ENCODE data around the gene ASH1L.
"Not testable (repeated sequence)": the region's sequence is repeated elsewhere in the genome, so short reads cannot be mapped to it uniquely, and the experiment has no call there.

Gene ASH1L

DNA sequence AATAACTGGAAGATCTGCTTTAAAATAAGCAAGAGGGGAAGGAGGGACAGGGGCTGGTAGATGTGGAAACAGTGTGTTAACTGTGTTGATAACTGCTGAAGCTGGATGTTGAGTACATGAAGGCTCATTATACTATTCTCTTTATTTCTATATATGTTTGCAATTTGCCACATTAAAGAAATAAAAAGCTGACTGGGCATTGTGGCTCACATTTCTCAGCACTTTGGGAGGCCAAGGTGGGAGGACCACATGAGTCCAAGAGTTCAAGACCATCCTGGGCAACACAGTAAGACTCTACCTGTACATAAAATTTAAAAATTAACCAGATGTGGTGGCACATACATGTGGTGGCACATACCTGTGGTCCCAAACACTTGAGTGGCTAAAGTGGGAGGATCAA, 6.7 kb downstream of the ASH1L start:
- no peak for DNase-seq (ENCODE audit: low read depth)

DNA sequence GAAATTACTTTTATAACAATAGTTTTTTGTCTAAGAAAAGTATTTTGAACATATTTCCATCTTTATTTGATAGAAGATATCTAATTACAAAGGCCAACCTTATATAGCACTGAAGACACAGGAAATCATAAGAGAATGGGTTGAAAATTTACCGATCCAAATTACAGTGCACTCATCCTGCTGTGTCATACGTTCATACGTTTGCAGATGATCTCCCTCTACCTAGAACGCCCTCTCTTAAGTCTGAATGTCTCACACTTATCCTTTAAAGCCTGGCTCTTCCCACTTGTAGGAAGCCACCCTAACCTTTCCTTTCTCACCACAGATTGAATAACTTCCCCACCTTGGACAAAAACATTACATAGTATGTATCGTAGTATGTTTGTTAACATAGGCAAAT, 9.3 kb downstream of the ASH1L start:
- no peak for DNase-seq (ENCODE audit: low read depth)

DNA sequence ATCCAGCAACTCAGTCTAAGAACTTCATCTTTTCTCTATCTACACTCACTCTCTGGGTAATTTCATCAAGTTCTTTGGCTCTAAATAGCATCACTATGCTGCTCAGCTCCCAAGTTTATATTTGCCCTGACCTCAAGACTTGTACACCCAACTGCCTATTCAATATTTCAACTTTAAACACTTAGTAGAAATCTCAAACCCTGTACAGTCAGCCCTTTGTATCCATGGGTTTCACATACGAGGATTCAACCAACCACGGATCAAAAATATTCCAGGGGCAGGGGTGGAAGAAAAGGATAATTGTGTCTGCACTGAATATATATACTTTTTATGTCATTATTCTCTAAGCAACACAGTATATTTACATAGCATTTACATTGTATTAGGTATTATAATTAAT, 13.9 kb downstream of the ASH1L start:
- no peak for DNase-seq (ENCODE audit: low read depth)

DNA sequence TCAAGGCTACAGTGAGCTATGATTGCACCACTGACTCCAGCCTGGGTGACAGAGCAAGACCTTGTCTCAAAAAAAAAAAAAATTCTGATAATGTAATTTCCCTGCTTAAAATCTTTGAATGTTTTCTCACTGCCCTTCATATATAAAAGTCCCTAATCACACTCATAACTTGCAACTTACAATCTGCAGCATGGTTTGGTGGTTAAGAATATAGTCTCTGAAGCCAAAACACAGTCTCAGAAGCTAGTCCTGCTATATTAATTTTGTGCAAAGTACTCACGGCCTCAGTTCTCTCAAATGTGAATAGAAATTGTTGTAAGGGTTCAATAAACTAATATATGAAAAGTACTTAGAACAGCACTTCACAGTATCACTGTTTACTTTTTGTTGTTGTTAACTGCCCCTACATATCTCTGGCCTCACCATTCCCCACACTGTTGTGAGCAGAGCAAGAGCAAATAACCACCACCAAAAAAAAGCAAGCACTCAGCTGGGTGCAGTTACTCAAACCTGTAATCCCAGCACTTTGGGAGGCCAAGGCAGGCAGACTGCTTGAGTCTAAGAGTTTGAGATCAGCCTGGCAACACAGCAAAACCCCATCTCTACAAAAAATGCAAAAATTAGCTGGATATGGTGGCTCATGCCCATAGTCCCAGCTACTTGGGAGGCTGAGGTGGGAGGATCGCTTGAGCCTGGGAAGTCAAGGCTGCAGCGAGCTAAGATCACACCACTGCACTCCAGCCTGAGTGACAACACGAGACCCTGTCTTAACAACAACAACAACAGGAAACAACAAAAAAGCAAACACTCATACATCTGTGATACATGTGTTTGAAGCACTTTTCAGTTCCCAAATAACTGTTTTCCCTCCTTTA, 22.4 kb downstream of the ASH1L start:
- no peak for DNase-seq (ENCODE audit: low read depth)

DNA sequence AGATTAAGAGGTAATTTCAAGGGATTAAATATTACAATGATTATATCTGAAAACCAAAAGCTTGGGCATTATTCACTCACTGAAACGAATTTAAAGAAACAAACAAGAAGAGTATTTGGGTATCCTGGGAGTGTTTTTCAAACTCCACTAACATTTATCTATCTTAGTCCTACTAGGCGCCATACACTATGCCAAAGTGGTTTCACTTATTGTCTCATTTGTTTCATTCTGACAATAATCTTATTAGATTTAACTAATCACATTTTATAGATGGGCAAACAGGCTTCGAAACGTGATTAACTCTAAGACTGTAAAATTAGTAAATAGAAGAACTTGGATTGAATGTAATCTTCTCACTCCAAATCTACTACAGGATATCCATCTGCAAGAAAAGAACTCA, 25.4 kb downstream of the ASH1L start:
- DNase-seq (ENCODE audit: low read depth): no peak

DNA sequence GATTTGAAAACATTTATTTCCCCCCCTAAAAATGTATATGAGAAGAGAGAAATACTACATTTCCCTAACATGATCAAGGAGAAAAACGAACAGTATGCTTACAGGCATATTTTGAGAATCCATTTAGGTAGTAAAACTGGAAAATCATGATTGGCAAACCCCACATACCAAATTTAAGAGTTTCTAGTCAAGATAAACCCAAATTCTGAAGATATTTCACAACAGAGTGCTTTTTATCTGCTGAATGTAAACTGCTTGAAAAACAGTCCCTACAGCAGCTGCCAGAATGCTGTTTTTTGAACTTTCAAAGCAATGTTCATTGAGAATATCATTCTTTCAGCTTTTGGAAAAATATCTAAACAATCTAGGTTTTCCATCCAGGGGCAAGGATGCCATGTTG, 31.0 kb downstream of the ASH1L start:
- no peak for DNase-seq (ENCODE audit: low read depth)

DNA sequence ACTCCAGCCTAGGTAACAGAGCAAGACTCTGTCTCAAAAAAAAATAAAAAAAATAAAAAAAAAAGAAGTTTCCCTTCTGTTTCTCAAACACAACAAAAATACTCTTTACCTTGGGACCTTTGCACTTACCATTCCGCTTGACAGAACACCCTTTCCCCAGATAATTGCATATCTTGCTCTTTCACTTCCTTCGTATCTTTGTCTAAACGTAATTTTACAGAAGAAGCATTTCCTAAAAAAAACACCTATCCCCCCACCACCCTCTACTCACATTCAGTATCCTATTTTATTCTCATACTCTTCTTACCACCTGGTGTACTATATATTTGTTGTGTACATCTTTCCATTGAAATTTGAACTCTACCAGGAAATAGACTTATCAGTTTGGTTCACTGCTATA, 32.7 kb downstream of the ASH1L start:
- DNase-seq (ENCODE audit: low read depth): no peak

DNA sequence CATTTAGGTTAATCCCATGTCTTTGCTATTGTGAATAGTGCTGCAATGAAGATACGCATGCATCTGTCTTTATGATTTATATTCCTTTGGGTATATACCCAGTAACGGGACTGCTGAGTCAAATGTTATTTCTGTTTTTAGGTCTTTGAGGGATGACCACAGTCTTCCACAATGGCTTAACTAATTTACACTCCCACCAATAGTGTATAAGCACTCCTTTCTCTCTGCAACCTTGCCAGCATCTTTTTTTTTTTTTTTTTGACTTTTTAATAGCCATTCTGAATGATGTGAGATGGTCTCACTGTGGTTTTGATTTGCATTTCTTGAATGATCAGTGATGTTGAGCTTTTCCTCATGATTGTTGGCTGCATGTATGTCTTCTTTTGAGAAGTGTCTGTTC, 33.5 kb downstream of the ASH1L start:
- no peak for DNase-seq (ENCODE audit: low read depth)

DNA sequence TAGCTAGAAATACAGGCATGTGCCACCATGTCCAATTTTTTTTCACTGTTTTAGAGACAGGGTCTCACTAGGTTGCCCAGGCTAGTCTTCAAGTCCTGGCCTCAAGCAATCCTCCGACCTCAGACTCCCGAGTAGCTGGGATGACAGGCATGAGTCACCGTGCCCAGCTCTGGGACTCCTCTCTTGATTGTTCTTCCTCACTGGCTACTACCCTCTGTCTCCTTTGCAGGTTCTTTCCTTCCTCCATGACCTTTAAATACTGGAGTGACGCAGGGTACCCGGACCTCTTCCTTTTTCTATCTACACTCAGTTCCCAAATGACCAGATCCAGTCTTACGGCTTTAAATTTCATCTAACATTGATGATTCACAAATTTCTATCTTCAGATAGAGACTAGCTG, 34.9 kb downstream of the ASH1L start:
- DNase-seq (ENCODE audit: low read depth): no peak

DNA sequence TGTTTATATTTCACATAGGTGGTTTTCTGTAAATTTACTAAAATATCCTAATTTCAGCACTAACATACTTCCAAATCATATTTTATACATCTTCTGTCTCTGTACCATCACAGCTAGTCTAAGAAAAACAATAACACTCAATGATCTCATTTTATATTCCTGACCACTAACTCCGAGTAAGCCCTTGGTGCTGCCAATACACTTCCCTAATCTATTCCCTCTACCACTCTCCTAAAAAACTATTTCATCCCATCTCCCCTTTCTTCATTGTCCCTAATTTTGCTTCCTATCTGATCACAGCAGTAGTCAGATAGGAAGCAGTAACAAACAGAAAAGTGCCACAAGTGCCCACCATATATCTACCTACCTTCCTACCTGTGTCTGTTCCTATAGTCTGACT, 36.2 kb downstream of the ASH1L start:
- no peak for DNase-seq (ENCODE audit: low read depth)

DNA sequence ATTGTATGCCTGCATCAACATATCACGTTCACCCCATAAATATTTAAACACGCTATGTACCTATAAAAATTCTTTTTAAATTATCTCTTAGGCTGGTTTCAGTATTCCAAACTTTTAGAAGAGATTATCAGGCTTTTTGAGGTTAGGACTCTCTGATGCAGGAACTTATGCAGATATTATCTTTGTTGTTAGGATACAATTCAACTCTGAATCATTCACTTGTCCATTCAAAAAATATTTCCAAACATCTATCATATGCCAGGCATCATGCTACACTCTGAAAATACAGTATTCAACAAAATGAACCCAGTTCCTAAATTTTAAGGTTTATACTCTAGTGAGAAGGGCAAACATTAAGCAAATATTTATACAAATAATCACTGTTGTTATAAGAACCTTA, 40.5 kb downstream of the ASH1L start:
- no peak for DNase-seq (ENCODE audit: low read depth)

DNA sequence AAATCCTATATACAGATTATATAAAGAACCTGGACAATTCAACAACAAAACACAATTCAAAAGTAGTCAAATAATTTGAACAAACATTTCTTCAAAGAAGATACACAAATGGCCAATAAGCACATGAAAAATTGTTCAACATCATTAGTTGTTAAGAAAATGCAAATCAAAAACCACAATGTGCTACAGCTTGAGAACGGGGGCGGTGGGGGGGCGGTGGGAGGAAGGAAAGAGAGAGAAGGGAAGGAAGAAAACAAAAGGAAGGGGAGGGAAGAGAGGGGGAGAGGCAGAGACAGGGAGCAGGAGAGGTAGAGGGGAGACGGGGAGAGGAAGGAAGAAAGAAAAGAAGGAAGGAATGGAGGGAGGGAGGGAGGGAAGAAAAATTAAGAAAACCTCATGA, 44.1 kb downstream of the ASH1L start:
- DNase-seq (ENCODE audit: low read depth): no peak

DNA sequence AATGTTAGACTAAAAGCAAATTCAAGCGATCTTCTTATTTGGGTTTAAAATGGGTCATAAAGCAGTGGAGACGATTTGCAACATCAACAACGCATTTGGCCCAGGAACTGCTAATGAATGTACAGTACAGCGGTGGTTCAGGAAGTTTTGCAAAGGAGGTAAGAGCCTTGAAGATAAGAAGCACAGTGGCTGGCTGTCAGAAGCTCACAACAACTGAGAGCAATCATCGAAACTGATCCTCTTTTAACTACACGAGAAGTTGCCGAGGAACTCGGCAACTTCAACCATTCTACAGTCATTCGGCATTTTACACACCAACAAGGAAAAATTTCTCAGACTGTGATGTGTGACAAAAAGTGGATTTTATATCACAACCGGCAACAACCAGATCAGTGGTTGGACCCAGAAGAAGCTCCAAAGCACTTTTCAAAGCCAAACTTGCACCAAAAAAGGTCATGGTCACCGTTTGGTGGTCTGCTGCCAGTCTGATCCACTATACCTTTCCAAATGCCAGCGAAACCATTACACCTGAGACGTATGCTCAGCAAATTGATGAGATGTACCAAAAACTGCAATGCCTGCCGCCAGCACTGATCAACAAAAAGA, 47.9 kb downstream of the ASH1L start:
- no peak for DNase-seq (ENCODE audit: low read depth)

DNA sequence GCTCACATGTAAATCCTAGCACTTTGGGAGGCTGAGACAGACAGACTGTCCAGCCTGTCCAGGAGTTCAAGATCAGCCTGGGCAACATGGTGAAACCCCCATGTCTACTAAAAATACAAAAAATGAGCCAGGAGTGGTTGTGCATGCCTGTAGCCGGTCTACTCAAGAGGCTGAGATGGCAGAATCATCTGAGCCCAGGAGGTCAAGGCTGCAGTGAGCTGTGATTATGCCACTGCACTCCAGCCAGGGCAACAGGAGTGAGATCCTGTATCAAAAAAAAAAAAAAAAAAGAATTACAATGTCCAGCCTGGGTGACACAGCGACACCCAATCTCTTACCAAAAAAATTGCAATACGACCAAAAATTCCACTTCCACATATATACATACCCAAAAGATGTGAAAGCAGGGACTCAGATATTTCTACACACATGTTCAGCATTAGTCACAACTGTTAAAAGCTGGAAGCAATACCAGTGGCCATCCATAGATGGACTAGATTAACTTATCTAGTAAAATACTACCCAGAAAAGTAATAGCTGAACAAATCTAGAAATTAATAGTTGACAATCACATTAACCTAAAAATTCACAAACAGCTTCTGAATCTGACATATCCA, 49.2 kb downstream of the ASH1L start:
- DNase-seq (ENCODE audit: low read depth): no peak

DNA sequence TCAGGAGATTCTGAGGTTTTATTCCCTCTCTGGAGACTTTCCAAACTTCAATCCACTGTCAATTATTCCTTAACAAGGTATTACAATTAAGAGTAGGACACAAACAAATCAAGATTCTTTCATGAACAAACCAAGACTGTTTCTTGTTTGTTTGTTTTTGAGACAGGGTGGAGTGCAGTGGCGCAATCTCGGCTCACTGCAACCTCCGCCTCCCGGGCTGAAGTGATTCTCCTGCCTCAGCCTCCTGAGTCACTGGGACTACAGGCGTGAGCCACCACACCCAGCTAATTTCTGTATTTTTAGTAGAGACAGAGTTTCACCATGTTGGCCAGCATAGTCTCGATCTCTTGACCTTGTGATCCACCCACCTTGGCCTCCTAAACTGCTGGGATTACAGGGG, 51.2 kb downstream of the ASH1L start:
- DNase-seq (ENCODE audit: low read depth): not testable (repeated sequence)

DNA sequence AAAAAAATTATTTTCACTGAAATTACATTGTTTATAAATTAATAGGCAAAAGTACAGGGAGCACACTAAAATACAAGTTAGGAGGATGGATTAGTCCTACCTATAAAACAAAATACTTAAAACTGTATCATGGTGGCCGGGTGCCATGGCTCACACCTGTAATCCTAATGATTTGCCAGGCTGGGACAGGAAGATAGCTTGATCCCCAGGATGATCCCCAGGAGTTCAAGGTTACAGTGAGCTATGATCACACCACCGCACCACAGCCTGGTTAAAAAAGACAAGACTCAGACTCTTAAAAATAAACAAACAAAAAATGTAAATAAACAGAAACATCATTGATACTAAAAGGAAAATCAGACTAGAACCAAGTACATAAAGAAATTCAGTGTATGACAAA, 53.5 kb downstream of the ASH1L start:
- no peak for DNase-seq (ENCODE audit: low read depth)

DNA sequence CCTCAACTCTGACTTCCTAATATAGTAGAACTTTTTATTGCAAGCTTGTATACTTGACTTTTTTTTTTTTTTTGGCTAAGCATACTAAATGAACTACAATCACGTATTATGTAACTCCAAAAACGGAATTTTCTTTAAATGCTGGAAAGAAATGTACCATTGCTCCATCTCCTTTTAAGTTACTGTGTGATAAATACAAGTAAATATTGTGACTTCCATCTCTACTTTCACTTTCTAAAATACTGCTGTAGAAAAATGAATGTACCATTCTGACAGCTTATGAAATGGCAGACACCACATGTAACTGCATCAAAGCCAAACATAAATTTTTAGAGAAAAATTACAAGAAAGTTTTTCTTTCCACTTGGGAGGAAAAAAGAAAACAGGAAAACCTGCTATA, 54.7 kb downstream of the ASH1L start:
- DNase-seq (ENCODE audit: low read depth): no peak

DNA sequence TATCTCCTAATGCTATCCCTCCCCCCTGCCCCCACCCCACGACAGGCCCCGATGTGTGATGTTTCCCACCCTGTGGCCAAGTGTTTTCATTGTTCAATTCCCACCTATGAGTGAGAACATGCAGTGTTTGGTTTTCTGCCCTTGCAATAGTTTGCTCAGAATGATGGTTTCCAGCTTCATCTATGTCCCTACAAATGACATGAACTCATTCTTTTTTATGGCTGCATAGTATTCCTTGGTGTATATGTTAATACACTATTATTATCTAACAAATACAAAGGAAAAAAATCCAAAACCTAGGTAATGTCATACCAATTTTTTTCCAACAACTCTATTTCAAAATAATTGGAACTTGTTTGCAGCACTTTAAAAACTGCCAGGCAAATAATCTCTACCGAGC, 56.6 kb downstream of the ASH1L start:
- DNase-seq (ENCODE audit: low read depth): not testable (repeated sequence)

DNA sequence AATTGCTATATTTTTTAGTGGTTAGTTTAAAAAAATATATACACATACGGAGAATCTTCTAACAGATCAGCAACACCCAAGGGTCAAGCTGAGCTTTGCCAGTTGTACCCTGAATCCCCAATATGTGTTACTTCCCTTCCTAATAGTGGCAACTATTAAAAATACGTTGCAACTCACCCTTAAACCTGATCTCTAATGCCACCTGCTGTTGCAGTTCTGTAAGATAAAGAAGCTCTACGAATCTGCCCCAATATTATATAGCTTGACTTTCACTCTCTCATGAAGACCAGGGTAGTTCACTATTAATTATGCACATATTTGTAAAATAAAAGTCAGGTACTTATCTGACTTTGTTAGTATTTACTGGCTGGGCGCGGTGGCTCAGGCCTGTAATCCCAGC, 58.4 kb downstream of the ASH1L start:
- no peak for DNase-seq (ENCODE audit: low read depth)

DNA sequence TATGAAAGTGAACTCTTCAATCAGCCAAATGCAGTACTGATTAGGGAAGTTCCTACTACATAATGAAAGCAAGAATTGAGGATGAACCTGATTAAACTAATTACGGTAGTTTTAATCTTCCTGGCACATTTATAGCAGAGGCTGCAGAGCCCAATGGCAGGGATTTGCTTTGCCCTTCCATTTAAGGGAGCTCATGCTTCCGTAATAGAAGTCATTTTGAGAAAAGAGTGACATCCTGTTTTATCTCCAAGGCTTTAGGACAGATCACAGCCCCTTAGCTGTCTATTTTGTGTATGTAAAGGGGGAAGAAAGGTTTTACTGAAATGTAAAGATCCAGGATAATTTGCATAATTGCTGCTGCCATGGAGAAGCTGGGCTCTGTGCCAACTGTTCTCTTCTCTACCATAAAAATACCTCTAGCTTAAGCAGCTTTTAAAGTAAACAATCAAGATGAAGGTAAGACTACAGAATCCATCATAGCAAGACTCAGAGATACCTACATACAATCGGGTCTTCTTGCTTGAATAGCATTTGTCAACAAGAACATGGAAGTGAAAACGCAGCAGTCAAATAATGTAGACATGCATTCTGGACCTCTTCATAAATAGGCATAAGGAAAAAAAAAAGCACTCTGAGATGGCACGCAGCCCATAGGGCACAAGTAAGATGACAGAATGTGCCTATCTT, 62.5 kb downstream of the ASH1L start:
- DNase-seq (ENCODE audit: low read depth): no peak

DNA sequence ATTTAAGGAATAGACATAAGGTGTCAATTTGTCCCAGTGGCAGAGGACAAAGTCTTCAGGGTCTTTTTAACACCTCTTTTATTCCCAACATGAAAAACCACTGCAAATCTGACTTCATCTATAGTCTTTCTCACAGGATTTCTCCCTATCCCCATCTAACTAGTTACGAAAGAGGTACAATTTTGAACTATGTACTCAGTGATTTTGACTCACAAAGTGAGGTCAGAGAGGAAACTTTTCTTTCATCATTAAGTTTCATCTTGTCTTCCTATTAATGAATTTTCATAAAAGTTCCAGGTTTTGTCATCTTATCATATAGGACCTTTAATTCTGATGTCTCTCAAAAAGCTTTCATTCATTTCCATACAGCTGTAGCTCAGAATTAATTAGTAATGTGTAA, 63.3 kb downstream of the ASH1L start:
- DNase-seq (ENCODE audit: low read depth): no peak

DNA sequence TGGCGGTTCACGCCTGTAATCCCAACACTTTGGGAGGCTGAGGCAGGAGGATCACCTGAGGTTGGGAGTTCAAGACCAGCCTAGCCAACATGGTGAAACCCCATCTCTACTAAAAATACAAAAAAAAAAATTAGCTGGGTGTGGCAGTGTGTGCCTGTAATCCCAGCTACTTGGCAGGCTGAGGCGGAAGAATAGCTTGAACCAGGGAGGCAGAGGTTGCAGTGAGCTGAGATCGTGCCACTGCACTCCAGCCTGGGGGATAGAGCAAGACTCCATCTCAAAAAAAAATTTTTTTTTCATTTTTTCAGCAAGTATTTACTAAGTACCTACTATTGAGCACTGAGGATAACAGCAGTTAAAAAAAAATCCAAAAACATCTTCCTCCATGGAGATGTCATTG, 69.0 kb downstream of the ASH1L start:
- DNase-seq (ENCODE audit: low read depth): not testable (repeated sequence)

DNA sequence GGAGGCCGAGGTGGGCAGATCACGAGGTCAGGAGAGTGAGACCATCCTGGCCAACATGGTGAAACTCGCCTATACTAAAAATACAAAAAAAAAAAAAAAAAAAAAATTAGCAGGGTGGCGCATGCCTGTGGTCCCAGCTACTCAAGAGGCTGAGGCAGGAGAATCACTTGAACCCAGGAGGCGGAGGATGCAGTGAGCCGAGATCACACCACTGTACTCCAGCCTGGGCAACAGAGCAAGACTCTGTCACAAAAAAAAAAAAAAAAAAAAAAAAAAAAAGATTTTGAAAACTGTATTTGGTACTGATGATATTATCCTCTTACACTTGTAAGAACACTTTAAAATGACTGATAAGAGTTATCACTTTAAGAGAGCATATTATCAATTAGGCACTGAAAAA, 74.2 kb downstream of the ASH1L start:
- not testable (repeated sequence) for DNase-seq (ENCODE audit: low read depth)
